SK-N-SH (cell line): Measurements from ENCODE around the gene GDPGP1. TPM values are rescaled to one million over a fixed set of nuclear protein-coding genes. Genes with fewer than 3 reads are reported as not detected.

Experiments
- CTCF ChIA-PET: fragments of 300-600, 350-600 bp; formaldehyde crosslinking; extraction: SDS; loops from one replicate; lab custom pipeline; 2021; lab: Yijun Ruan, JAX
- POLR2A ChIA-PET: fragments of 350-600 bp; sonication (Branson Sonifier 250); formaldehyde crosslinking; extraction: SDS; loops from one replicate; lab custom pipeline; 2020; ENCODE audit warnings: antibody characterized with exemption, inconsistent platforms; lab: Yijun Ruan, JAX
- DNase-seq: peaks from one replicate; pipeline ENCODE4 v3.0.0; 2012
- H2AFZ ChIP-seq: fragments of 200-600 bp; sonication (generic); 2 replicates; pipeline ENCODE4 v1.8.1; 2016; ENCODE audit warnings: antibody characterized with exemption, mild to moderate bottlenecking, low read depth
- H3F3A ChIP-seq: fragments of 200-600 bp; sonication (generic); replicated peaks from 2 replicates; pipeline ENCODE3; 2016; ENCODE audit warnings: antibody characterized with exemption, mild to moderate bottlenecking; ENCODE audit not compliant: insufficient read depth
- H3K27ac ChIP-seq, 2 experiments: fragments of 200-500 bp in 1 of 2; fragments of 200-600 bp in 1 of 2; sonication (Bioruptor generic) in 1 of 2; sonication (generic), shearing (Covaris generic) in 1 of 2; 2 replicates each; pipeline versions ENCODE4 v1.5.1 to v1.6.1; 2014 to 2016; ENCODE audit warnings: low read depth in 2 of 2, inconsistent platforms in 1 of 2, low read length in 1 of 2, mild to moderate bottlenecking in 1 of 2, mixed read lengths in 1 of 2
- H3K27me3 ChIP-seq: fragments of 200-600 bp; sonication (generic), shearing (Covaris generic); 2 replicates; pipeline ENCODE4 v1.6.1; 2016; ENCODE audit warnings: mixed run types; ENCODE audit not compliant: insufficient read depth
- H3K36me3 ChIP-seq, 2 experiments: fragments of 200-500 bp in 1 of 2; fragments of 200-600 bp in 1 of 2; sonication (Bioruptor generic) in 1 of 2; sonication (generic) in 1 of 2; replicated peaks in 1 of 2; 2 replicates each; pipeline versions ENCODE3 to v1.5.1; 2014 to 2016; ENCODE audit warnings: low read length in 1 of 2, mild to moderate bottlenecking in 1 of 2; ENCODE audit not compliant: insufficient read depth in 2 of 2, control insufficient read depth in 1 of 2
- H3K4me1 ChIP-seq, 2 experiments: fragments of 200-500 bp in 1 of 2; fragments of 200-600 bp in 1 of 2; sonication (Bioruptor generic) in 1 of 2; sonication (generic), shearing (Covaris generic) in 1 of 2; 2 replicates each; pipeline versions ENCODE4 v1.5.1 to v1.6.1; 2014 to 2016; ENCODE audit warnings: low read depth in 1 of 2, low read length in 1 of 2, mixed run types in 1 of 2; ENCODE audit not compliant: insufficient read depth in 2 of 2, control insufficient read depth in 1 of 2
- H3K4me2 ChIP-seq: fragments of 200-600 bp; sonication (generic), shearing (Covaris generic); 2 replicates; pipeline ENCODE4 v1.6.1; 2017; ENCODE audit warnings: mixed run types
- H3K4me3 ChIP-seq, 2 experiments: fragments of 200-500 bp in 1 of 2; fragments of 200-600 bp in 1 of 2; sonication (Bioruptor generic) in 1 of 2; sonication (generic), shearing (Covaris generic) in 1 of 2; 2 replicates each; pipeline versions ENCODE4 v1.5.1 to v1.8.1; 2014 to 2016; ENCODE audit warnings: low read depth in 2 of 2, inconsistent platforms in 1 of 2, low read length in 1 of 2, mild to moderate bottlenecking in 1 of 2, mixed read lengths in 1 of 2, moderate library complexity in 1 of 2
- H3K79me2 ChIP-seq: fragments of 200-600 bp; sonication (generic); 2 replicates; pipeline ENCODE4 v1.8.1; 2017; ENCODE audit warnings: mild to moderate bottlenecking; ENCODE audit not compliant: insufficient read depth
- H3K9ac ChIP-seq: fragments of 200-600 bp; sonication (generic); 2 replicates; pipeline ENCODE4 v1.6.1; 2017; ENCODE audit warnings: mixed run types
- H3K9me2 ChIP-seq: fragments of 200-600 bp; sonication (generic); 2 replicates; pipeline ENCODE4 v1.6.1; 2017; ENCODE audit warnings: mixed run types
- H3K9me3 ChIP-seq: fragments of 200-600 bp; sonication (generic); 2 replicates; pipeline ENCODE4 v1.6.1; 2017; ENCODE audit warnings: mixed run types, mild to moderate bottlenecking, moderate library complexity
- H4K20me1 ChIP-seq: fragments of 200-600 bp; sonication (generic); 2 replicates; pipeline ENCODE4 v1.6.1; 2017; ENCODE audit warnings: mild to moderate bottlenecking, mixed run types; ENCODE audit not compliant: insufficient read depth
- CHD2 ChIP-seq: fragments of 150-350 bp; IDR thresholded peaks from 2 replicates; pipeline ENCODE4 v1.6.1; 2018; ENCODE audit warnings: low read length; ENCODE audit not compliant: partially characterized antibody
- ELF1 ChIP-seq: IDR thresholded peaks from 2 replicates; pipeline ENCODE4 v1.4.0; 2012
- EZH2phosphoT487 ChIP-seq: fragments of 200-600 bp; sonication (generic); IDR thresholded peaks from 2 replicates; pipeline ENCODE4 v1.6.1; 2017; ENCODE audit warnings: low read depth, mixed run types, mild to moderate bottlenecking, antibody characterized with exemption, moderate library complexity, borderline replicate concordance
- FOXM1 ChIP-seq: IDR thresholded peaks from 2 replicates; pipeline ENCODE4 v1.4.0; 2012; ENCODE audit warnings: low read depth, mild to moderate bottlenecking
- JUND ChIP-seq: IDR thresholded peaks from 2 replicates; pipeline ENCODE4 v1.4.0; 2012
- POLR2AphosphoS5 ChIP-seq: IDR thresholded peaks from 2 replicates; pipeline ENCODE4 v1.6.1; 2012; ENCODE audit warnings: low read depth, low read length
- REST ChIP-seq: IDR thresholded peaks from 2 replicates; pipeline ENCODE4 v1.6.1; 2012; ENCODE audit warnings: mild to moderate bottlenecking, low read depth, low read length, moderate library complexity
- RXRA ChIP-seq: IDR thresholded peaks from 2 replicates; pipeline ENCODE4 v1.4.0; 2012; ENCODE audit warnings: low read depth, mild to moderate bottlenecking, borderline replicate concordance
- SIN3A ChIP-seq: IDR thresholded peaks from 2 replicates; pipeline ENCODE4 v1.6.1; 2012; ENCODE audit warnings: low read depth, mild to moderate bottlenecking, low read length, moderate library complexity, borderline replicate concordance
- TAF1 ChIP-seq: IDR thresholded peaks from 2 replicates; pipeline ENCODE4 v1.6.1; 2012; ENCODE audit warnings: low read depth, mild to moderate bottlenecking, low read length, moderate library complexity, borderline replicate concordance
- TEAD4 ChIP-seq: IDR thresholded peaks from 2 replicates; pipeline ENCODE4 v1.4.0; 2012; ENCODE audit warnings: mild to moderate bottlenecking, borderline replicate concordance; ENCODE audit not compliant: insufficient read depth
- YY1 ChIP-seq: IDR thresholded peaks from 2 replicates; pipeline ENCODE4 v1.4.0; 2012; ENCODE audit warnings: low read depth, mild to moderate bottlenecking
- WGBS: methylation state at CpG from one replicate; pipeline ENCODE4 v1.1.6; 2017; ENCODE audit warnings: low lambda C conversion rate; 5-methylcytosine and 5-hydroxymethylcytosine counted together
- polyA plus RNA-seq, 3 experiments: library from polyadenylated mRNA; depleted of rRNA; stranded (reverse); fragments of >200 nt; gene quantifications; 2 replicates each; pipeline ENCODE4 v1.2.3, GENCODE V29; 2012
- TF ChIP-seq, protein P1 (sequence below): fragments of 150-350 bp; IDR thresholded peaks from 2 replicates; pipeline ENCODE4 v1.6.1; 2017; ENCODE audit warnings: antibody characterized with exemption, low read length, low read depth, borderline replicate concordance
- TF ChIP-seq, protein P2 (sequence below): fragments of 200-600 bp; sonication (generic); IDR thresholded peaks from 2 replicates; pipeline ENCODE4 v1.6.1; 2017; ENCODE audit warnings: antibody characterized with exemption, mild to moderate bottlenecking, moderate library complexity
- TF ChIP-seq, protein P3 (sequence below): IDR thresholded peaks from 2 replicates; pipeline ENCODE4; 2012

The GDPGP1 gene
- polyA plus RNA-seq, 1 of the 3 experiments (the other 2 are of a cell fraction) = 2.4 TPM

DNA sequence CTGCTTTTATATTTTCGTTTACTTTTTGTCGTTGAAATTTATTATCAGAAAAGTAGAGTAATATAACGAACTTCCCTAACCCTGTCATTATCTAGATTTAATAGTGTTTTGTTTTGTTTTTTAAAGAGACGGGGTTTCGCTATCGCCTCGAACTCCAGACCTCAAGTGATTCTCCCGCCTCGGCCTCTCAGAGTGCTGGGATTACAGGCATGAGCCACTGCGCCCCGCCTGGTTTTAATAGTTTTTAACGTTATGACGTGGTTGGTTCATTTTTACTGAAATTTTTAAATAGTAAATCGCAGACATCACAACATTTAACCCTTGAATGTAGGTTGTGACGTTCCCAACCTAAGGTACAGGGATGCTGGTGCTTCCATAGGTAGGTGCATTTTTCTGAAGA is 32.5 kb downstream of the GDPGP1 start:
- peak overlapping the region; percentile 88 for H2AFZ ChIP-seq
- H3K9ac ChIP-seq = peak overlapping the region; percentile 85
- peak overlapping the region; percentile 92 to 95 for H3K27ac ChIP-seq
- DNase-seq = no peak
- no peaks in the 10 kb centered on the region for H3K27me3 ChIP-seq
- H3K9me2 ChIP-seq = no peaks in the 10 kb centered on the region
- CTCF ChIA-PET = interaction anchor here (0.8 kb wide), 1 partner anchor 33 kb away, joined by 4 read pairs; the partner anchor contains the start of genes CIB1 and GDPGP1
- H3K4me2 ChIP-seq = peak overlapping the region; percentile 99
- peaks cover 14 to 15% of the 10 kb centered on the region in 2 experiments; a peak in 3 of 4 replicates for H3K4me1 ChIP-seq
- H3K9me3 ChIP-seq = no peaks in the 10 kb centered on the region
- peaks cover 45% of the 10 kb centered on the region for H4K20me1 ChIP-seq
- no peak for TF ChIP-seq TEAD4
- peaks cover 29 to 46% of the 10 kb centered on the region in 2 experiments for H3K36me3 ChIP-seq
- peaks cover 10% of the 10 kb centered on the region for H3F3A ChIP-seq
- peak overlapping the region; percentile 69 to 94 for H3K4me3 ChIP-seq
- peaks cover 60% of the 10 kb centered on the region for H3K79me2 ChIP-seq
- POLR2A ChIA-PET = interaction anchor here (0.9 to 1.1 kb wide), 2 partner anchors 17 to 123 kb away, joined by 3 to 8 read pairs; partner anchors contain the start of gene TTLL13
- WGBS = 10% methylated on average over 15 of the region's 15 CpGs

- peak overlapping the region; percentile 4 to 38; a peak in 1 of 4 replicates for H3K4me3 ChIP-seq
- POLR2A ChIA-PET = no interaction called here
- no peaks in the 10 kb centered on the region for H3K9me3 ChIP-seq
- no peak for DNase-seq
- peaks cover 62% of the 10 kb centered on the region for H4K20me1 ChIP-seq
- H3K9me2 ChIP-seq = no peaks in the 10 kb centered on the region
- H3K79me2 ChIP-seq = peaks cover 77% of the 10 kb centered on the region
- peak overlapping the region; percentile 99 for H3K4me2 ChIP-seq
- H3F3A ChIP-seq = peaks cover 13% of the 10 kb centered on the region
- CTCF ChIA-PET = interaction anchor here (0.7 to 1.7 kb wide), 7 partner anchors 12 to 407 kb away, joined by 3 to 6 read pairs (median 4); partner anchors contain the start of gene TTLL13
- no peaks in the 10 kb centered on the region for H3K27me3 ChIP-seq
- WGBS = 30% methylated on average over 1 of the region's 1 CpG
- no peak overlapping the region for H3K27ac ChIP-seq
- TF ChIP-seq SIN3A = no peak
- TF ChIP-seq RXRA = no peak
- TF ChIP-seq CHD2 = no peak
- TF ChIP-seq, protein P1, sequence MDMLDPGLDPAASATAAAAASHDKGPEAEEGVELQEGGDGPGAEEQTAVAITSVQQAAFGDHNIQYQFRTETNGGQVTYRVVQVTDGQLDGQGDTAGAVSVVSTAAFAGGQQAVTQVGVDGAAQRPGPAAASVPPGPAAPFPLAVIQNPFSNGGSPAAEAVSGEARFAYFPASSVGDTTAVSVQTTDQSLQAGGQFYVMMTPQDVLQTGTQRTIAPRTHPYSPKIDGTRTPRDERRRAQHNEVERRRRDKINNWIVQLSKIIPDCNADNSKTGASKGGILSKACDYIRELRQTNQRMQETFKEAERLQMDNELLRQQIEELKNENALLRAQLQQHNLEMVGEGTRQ = no peak
- no peak for TF ChIP-seq POLR2AphosphoS5
- no peak for TF ChIP-seq JUND
- TF ChIP-seq EZH2phosphoT487 = no peak
- no peak for TF ChIP-seq YY1
- no peak for TF ChIP-seq FOXM1
- TF ChIP-seq REST = no peak
- TF ChIP-seq, protein P2, sequence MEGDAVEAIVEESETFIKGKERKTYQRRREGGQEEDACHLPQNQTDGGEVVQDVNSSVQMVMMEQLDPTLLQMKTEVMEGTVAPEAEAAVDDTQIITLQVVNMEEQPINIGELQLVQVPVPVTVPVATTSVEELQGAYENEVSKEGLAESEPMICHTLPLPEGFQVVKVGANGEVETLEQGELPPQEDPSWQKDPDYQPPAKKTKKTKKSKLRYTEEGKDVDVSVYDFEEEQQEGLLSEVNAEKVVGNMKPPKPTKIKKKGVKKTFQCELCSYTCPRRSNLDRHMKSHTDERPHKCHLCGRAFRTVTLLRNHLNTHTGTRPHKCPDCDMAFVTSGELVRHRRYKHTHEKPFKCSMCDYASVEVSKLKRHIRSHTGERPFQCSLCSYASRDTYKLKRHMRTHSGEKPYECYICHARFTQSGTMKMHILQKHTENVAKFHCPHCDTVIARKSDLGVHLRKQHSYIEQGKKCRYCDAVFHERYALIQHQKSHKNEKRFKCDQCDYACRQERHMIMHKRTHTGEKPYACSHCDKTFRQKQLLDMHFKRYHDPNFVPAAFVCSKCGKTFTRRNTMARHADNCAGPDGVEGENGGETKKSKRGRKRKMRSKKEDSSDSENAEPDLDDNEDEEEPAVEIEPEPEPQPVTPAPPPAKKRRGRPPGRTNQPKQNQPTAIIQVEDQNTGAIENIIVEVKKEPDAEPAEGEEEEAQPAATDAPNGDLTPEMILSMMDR = no peak
- TF ChIP-seq, protein P3, sequence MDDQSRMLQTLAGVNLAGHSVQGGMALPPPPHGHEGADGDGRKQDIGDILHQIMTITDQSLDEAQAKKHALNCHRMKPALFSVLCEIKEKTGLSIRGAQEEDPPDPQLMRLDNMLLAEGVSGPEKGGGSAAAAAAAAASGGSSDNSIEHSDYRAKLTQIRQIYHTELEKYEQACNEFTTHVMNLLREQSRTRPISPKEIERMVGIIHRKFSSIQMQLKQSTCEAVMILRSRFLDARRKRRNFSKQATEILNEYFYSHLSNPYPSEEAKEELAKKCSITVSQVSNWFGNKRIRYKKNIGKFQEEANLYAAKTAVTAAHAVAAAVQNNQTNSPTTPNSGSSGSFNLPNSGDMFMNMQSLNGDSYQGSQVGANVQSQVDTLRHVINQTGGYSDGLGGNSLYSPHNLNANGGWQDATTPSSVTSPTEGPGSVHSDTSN = no peak
- no peak for TF ChIP-seq ELF1
- no peak for TF ChIP-seq TAF1
- H3K36me3 ChIP-seq = peaks cover 46 to 63% of the 10 kb centered on the region in 2 experiments
- H3K4me1 ChIP-seq = peaks cover 14 to 15% of the 10 kb centered on the region in 2 experiments; a peak in 3 of 4 replicates
- H2AFZ ChIP-seq = no peak overlapping the region
- H3K9ac ChIP-seq = no peak overlapping the region
These were observed 34.4 kb downstream of the GDPGP1 start for GRCh38 chr15:90268415-90268814.
